Activated CD8-positive, alpha-beta T cell treated with anti-CD3 and anti-CD28 coated beads for 36 hours (primary cell): ENCODE results near the gene SSBP4. TPM values are rescaled to one million over a fixed set of nuclear protein-coding genes. Genes with fewer than 3 reads are reported as not detected.

Experiments used
- ATAC-seq: fragments of 200-7000 bp; cut with Tn5 transposase; one replicate; pipeline ENCODE4 v1.10.0; 2021; ENCODE audit warnings: mild to moderate bottlenecking, moderate library complexity
- CTCF ChIA-PET: fragments of 350-600 bp; sonication (Branson Sonifier 250); formaldehyde crosslinking; loops from one replicate; lab custom pipeline; 2021; ENCODE audit warnings: antibody characterized with exemption; lab: Charles Lee
- POLR2A ChIA-PET: fragments of 350-600 bp; sonication (Branson Sonifier 250); formaldehyde crosslinking; loops from one replicate; lab custom pipeline; 2021; ENCODE audit warnings: antibody characterized with exemption; lab: Charles Lee
- DNase-seq: peaks from one replicate; pipeline ENCODE4 v3.0.0-alpha.2; 2020
- H3K27ac Mint-ChIP-seq: one replicate; pipeline ENCODE4 v1.8.0; 2021; ENCODE audit warnings: mild to moderate bottlenecking, mixed read lengths
- H3K27me3 Mint-ChIP-seq: one replicate; pipeline ENCODE4 v1.8.0; 2021; ENCODE audit warnings: mixed read lengths
- H3K36me3 Mint-ChIP-seq: one replicate; pipeline ENCODE4 v1.8.0; 2021; ENCODE audit warnings: low read depth, mixed read lengths
- H3K4me1 Mint-ChIP-seq: one replicate; pipeline ENCODE4 v1.8.0; 2021; ENCODE audit warnings: low read depth, mixed read lengths
- H3K4me3 Mint-ChIP-seq: one replicate; pipeline ENCODE4 v1.8.0; 2021; ENCODE audit warnings: mild to moderate bottlenecking, moderate library complexity, mixed read lengths
- H3K9me3 Mint-ChIP-seq: one replicate; pipeline ENCODE4 v1.8.0; 2021; ENCODE audit warnings: mixed read lengths
- intact Hi-C: fragments of 100-400 bp; cut with micrococcal nuclease; formaldehyde crosslinking; loops from one replicate; pipeline ENCODE4 v1.10.0; 2022
- microRNA-seq: library from miRNA; unstranded; fragments of <30 nt; microRNA quantifications from one replicate; pipeline ENCODE4 v1.2.0, GENCODE V29; 2022; ENCODE audit warnings: borderline microRNAs expressed, borderline replicate concordance
- total RNA-seq, 2 experiments: library from RNA; stranded (reverse); gene quantifications; one replicate each; pipeline ENCODE4 v1.2.3, GENCODE V29; 2021
- TF ChIP-seq, protein P1 (sequence below): fragments of 200-600 bp; IDR thresholded peaks from one replicate; pipeline ENCODE4 v1.8.0; 2022; ENCODE audit warnings: antibody characterized with exemption, mild to moderate bottlenecking

The SSBP4 gene
- total RNA-seq, 2 experiments from 2014 or later, result 98.2 to 102 TPM

GRCh38 chr19:18480006-18480691 lies 61.0 kb downstream of the SSBP4 start:
- peak overlapping the region; percentile 91 for H3K27ac Mint-ChIP-seq
- POLR2A ChIA-PET, result interaction anchor here (0.6 to 1.2 kb wide), 3 partner anchors 16 to 362 kb away, joined by 3 to 4 read pairs (median 3); no protein-coding TSS in a partner anchor
- peaks cover 4% of the 10 kb centered on the region for H3K36me3 Mint-ChIP-seq
- H3K9me3 Mint-ChIP-seq, result no peaks in the 10 kb centered on the region
- ATAC-seq (no peak), DNase-seq (no peak)
- intact Hi-C loops, result no loop called here
- no peak overlapping the region for H3K4me3 Mint-ChIP-seq
- CTCF ChIA-PET, result interaction anchor here (0.7 to 1.6 kb wide), 3 partner anchors 10 to 40 kb away, joined by 3 to 10 read pairs (median 3); no protein-coding TSS in a partner anchor
- peaks cover 77% of the 10 kb centered on the region for H3K4me1 Mint-ChIP-seq
- TF ChIP-seq, protein P1, sequence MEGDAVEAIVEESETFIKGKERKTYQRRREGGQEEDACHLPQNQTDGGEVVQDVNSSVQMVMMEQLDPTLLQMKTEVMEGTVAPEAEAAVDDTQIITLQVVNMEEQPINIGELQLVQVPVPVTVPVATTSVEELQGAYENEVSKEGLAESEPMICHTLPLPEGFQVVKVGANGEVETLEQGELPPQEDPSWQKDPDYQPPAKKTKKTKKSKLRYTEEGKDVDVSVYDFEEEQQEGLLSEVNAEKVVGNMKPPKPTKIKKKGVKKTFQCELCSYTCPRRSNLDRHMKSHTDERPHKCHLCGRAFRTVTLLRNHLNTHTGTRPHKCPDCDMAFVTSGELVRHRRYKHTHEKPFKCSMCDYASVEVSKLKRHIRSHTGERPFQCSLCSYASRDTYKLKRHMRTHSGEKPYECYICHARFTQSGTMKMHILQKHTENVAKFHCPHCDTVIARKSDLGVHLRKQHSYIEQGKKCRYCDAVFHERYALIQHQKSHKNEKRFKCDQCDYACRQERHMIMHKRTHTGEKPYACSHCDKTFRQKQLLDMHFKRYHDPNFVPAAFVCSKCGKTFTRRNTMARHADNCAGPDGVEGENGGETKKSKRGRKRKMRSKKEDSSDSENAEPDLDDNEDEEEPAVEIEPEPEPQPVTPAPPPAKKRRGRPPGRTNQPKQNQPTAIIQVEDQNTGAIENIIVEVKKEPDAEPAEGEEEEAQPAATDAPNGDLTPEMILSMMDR, result no peak
- H3K27me3 Mint-ChIP-seq, result no peaks in the 10 kb centered on the region

DNA sequence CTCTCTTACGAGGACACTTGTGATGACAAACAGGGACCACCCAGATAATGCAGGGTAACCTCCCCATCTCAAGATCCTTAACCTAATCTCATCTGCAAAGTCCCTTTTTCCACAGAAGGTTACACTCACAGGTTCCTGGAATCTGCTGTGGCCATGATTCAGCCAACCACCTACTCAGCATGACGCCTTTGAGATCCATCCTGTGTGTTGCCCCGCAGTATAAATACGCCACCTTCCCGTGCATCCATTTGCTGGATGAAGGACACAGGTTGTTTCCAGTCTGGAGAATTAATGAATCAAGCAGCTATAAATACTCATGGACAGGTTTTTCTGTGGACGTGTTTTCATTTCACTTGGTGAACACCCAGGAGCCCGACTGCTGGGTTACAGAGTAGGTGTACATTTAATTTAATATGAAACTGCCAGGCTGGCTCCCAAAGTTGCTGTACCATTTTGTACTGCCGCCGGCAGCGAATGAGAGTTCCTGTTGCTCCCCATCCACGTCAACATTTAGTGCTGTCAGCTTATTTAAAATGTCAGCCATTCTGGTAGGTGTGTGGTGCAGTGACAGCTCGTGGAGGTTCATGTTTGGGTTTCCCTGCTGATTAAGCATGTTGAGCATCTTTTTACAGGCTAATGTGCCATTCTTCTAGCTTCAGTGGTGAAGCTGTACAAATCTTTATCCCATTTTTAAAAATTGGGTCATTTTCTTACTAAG lies 62.5 kb downstream of the SSBP4 start:
- ChIA-PET POLR2A (interaction anchor here (0.6 to 1.4 kb wide), 2 partner anchors 31 to 40 kb away, joined by 3 read pairs; partner anchors contain the start of gene ELL), CTCF (interaction anchor here (0.8 to 2.4 kb wide), 8 partner anchors 10 to 108 kb away, joined by 3 to 13 read pairs (median 5); partner anchors contain the start of gene ELL)
- peaks cover 80% of the 10 kb centered on the region for H3K4me1 Mint-ChIP-seq
- H3K36me3 Mint-ChIP-seq, result peaks cover 4% of the 10 kb centered on the region
- DNase-seq (peak; percentile 47), ATAC-seq (no peak)
- TF ChIP-seq, protein P1, result no peak
- intact Hi-C loops, result no loop called here
- no peaks in the 10 kb centered on the region for H3K27me3 Mint-ChIP-seq
- H3K9me3 Mint-ChIP-seq, result no peaks in the 10 kb centered on the region
- H3K4me3 Mint-ChIP-seq, result no peak overlapping the region
- peak overlapping the region; percentile 74 for H3K27ac Mint-ChIP-seq

DNA sequence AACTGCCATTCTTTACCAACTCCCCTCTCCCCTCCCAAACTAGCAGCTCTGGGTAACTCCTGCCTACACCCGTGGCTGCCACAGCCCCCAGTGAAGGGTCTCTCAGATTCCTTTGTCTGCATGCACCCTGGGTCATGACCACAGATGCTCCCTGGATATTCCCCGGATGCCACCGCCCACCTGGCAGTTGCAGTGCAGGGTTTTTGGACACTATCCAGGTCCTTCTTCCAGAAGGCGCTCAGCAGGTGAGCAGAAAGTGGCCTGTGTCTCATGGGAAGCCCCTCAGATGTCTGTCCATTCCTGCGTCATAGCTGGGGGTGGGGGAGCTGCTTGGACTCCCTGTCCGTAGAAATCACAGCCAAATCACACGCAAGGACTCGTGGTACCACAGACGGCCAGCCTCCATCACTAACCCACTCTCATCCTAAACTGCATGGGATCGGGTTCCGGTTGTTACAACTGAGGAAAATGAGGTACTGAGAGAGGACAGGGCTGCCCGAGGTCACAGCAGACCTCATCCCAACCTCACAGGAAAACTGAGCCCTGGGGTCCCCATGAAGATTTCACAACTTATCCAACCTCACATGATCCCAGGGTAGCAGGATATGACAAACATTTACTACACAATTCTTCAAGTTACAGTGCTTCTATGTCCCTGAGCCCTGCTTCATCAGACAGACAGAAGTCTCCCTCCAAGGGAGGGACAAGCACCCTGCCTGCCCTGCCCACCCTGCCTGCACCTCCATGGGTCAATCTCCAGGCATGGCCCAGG lies 64.1 kb downstream of the SSBP4 start:
- ChIA-PET POLR2A (interaction anchor here (0.6 to 1.1 kb wide), 3 partner anchors 15 to 202 kb away, joined by 3 to 6 read pairs (median 3); no protein-coding TSS in a partner anchor), CTCF (interaction anchor here (1.3 to 2.4 kb wide), 5 partner anchors 14 to 106 kb away, joined by 3 to 13 read pairs (median 9); partner anchors contain the start of gene ELL)
- Mint-ChIP-seq H3K4me1 (peaks cover 80% of the 10 kb centered on the region), H3K36me3 (peaks cover 4% of the 10 kb centered on the region), H3K27ac (peak overlapping the region; percentile 59), H3K4me3 (no peak overlapping the region), H3K9me3 (no peaks in the 10 kb centered on the region), H3K27me3 (no peaks in the 10 kb centered on the region)
- TF ChIP-seq, protein P1, result no peak
- intact Hi-C loops, result no loop called here
- ATAC-seq (no peak), DNase-seq (no peak)

Small RNAs within 50 kb of the gene (microRNA-seq; reads per million reads assigned to microRNA genes)
- gene MIR3189, result not detected

Other genes starting within 250 kb of the SSBP4 start
- gene IFI30, start 245.6 kb upstream of the SSBP4 start, total RNA-seq, result 10 to 100 TPM; 21.9 to 22.9 TPM
- gene MPV17L2, start 226.2 kb upstream of the SSBP4 start, total RNA-seq, result 1 to 10 TPM; 8.5 to 9.6 TPM
- 10 to 100 TPM in 1 of 2 experiments, 1 to 10 TPM in 1; 8.9 to 11.3 TPM for gene RAB3A, start 215.4 kb upstream of the SSBP4 start, total RNA-seq
- gene PDE4C, start 193.0 kb upstream of the SSBP4 start, total RNA-seq, result under 1 TPM in 1 of 2 experiments, not detected in 1; 0.38 TPM
- gene IQCN, start 144.9 kb upstream of the SSBP4 start, total RNA-seq, result under 1 TPM; 0.59 to 0.69 TPM
- gene JUND, start 137.8 kb upstream of the SSBP4 start, total RNA-seq, result 100 to 1,000 TPM; 527 to 530 TPM
- 100 to 1,000 TPM; 426 to 433 TPM for gene LSM4, start 96.3 kb upstream of the SSBP4 start, total RNA-seq
- 10 to 100 TPM; 21.7 to 23.9 TPM for gene PGPEP1, start 78.8 kb upstream of the SSBP4 start, total RNA-seq
- gene GDF15, start 33.2 kb upstream of the SSBP4 start, total RNA-seq, result not detected
- not detected for gene LRRC25, start 21.8 kb upstream of the SSBP4 start, total RNA-seq
- 10 to 100 TPM; 48.6 to 54.9 TPM for gene ISYNA1, start 18.7 kb downstream of the SSBP4 start, total RNA-seq
- gene ELL, start 102.7 kb downstream of the SSBP4 start, total RNA-seq, result 10 to 100 TPM; 20.1 to 21.9 TPM
- gene FKBP8, start 124.2 kb downstream of the SSBP4 start, total RNA-seq, result 100 to 1,000 TPM; 216 to 220 TPM
- 100 to 1,000 TPM; 137 to 142 TPM for gene KXD1, start 138.5 kb downstream of the SSBP4 start, total RNA-seq
- gene UBA52, start 152.5 kb downstream of the SSBP4 start, total RNA-seq, result 1,000 to 10,000 TPM; 1,795 to 1,837 TPM
- gene REX1BD, start 169.4 kb downstream of the SSBP4 start, total RNA-seq, result 10 to 100 TPM; 61.2 to 65.1 TPM
- gene CRLF1, start 187.4 kb downstream of the SSBP4 start, total RNA-seq, result not detected
- gene TMEM59L, start 193.5 kb downstream of the SSBP4 start, total RNA-seq, result not detected
- gene KLHL26, start 217.6 kb downstream of the SSBP4 start, total RNA-seq, result 10 to 100 TPM; 10.3 to 10.8 TPM